GM18519 (cell line): ENCODE data around the gene LCAT.
"Not testable (repeated sequence)": the region's sequence is repeated elsewhere in the genome, so short reads cannot be mapped to it uniquely, and the experiment has no call there.

ENCODE experiments used
- ATAC-seq: cut with Tn5 transposase; IDR thresholded peaks from one replicate; pipeline ENCODE4 v1.9.1; 2021; ENCODE audit warnings: mild to moderate bottlenecking, moderate library complexity; ENCODE audit not compliant: unreplicated experiment, low FRiP score

Gene LCAT

GRCh38 chr16:67917140-67917851, 26.6 kb downstream of the LCAT start:
- ATAC-seq, result no peak

- no peak for ATAC-seq
Measured at GRCh38 chr16:67915831-67916723, 27.8 kb downstream of the LCAT start.

- not testable (repeated sequence) for ATAC-seq
Measured at GRCh38 chr16:67915496-67915769, 28.5 kb downstream of the LCAT start.

GRCh38 chr16:67914758-67915495, 29.0 kb downstream of the LCAT start:
- no peak for ATAC-seq

- no peak for ATAC-seq
Measured at GRCh38 chr16:67910158-67910557, 33.8 kb downstream of the LCAT start.

GRCh38 chr16:67909056-67909742, 34.7 kb downstream of the LCAT start:
- no peak for ATAC-seq

- no peak for ATAC-seq
Measured at GRCh38 chr16:67907397-67908180, 36.3 kb downstream of the LCAT start.

- no peak for ATAC-seq
Measured at GRCh38 chr16:67902831-67903230, 41.1 kb downstream of the LCAT start.

GRCh38 chr16:67901734-67902133, 42.2 kb downstream of the LCAT start:
- no peak for ATAC-seq

- ATAC-seq, result no peak
Measured at GRCh38 chr16:67897231-67897630, 46.7 kb downstream of the LCAT start.

- no peak for ATAC-seq
Measured at GRCh38 chr16:67893743-67894399, 50.0 kb downstream of the LCAT start.

- peak; percentile 69 for ATAC-seq
Measured at GRCh38 chr16:67892899-67893742, 50.8 kb downstream of the LCAT start, which contains the start of gene PSKH1. PSKH1 (plus strand) TSS chr16:67893254; CDS start chr16:67908750, 15,496 bp downstream.

GRCh38 chr16:67892375-67892774, 51.5 kb downstream of the LCAT start:
- ATAC-seq, result no peak
